ENCODE data around the gene DCC. TPM values are rescaled to one million over a fixed set of nuclear protein-coding genes. Genes with fewer than 3 reads are reported as not detected.
"Not testable (repeated sequence)": the region's sequence is repeated elsewhere in the genome, so short reads cannot be mapped to it uniquely, and the experiment has no call there.

The DCC gene
- total and polyA plus RNA-seq, 3 donors from 2014 or later, result 7.9 to 42.1 (median 24.5) TPM

- no peaks in the 10 kb centered on the region for H3K9me3 ChIP-seq
- TF ChIP-seq POLR2A (IDR thresholded peaks at IDR 0.05), result no peak
- TF ChIP-seq, protein P1, sequence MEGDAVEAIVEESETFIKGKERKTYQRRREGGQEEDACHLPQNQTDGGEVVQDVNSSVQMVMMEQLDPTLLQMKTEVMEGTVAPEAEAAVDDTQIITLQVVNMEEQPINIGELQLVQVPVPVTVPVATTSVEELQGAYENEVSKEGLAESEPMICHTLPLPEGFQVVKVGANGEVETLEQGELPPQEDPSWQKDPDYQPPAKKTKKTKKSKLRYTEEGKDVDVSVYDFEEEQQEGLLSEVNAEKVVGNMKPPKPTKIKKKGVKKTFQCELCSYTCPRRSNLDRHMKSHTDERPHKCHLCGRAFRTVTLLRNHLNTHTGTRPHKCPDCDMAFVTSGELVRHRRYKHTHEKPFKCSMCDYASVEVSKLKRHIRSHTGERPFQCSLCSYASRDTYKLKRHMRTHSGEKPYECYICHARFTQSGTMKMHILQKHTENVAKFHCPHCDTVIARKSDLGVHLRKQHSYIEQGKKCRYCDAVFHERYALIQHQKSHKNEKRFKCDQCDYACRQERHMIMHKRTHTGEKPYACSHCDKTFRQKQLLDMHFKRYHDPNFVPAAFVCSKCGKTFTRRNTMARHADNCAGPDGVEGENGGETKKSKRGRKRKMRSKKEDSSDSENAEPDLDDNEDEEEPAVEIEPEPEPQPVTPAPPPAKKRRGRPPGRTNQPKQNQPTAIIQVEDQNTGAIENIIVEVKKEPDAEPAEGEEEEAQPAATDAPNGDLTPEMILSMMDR (IDR thresholded peaks at IDR 0.05), result no peak
- intact Hi-C loops (cut with DNase I; ENCODE audit: low total_unique reads), result no loop called here
- H3K4me3 ChIP-seq, result no peak overlapping the region
- H3K36me3 ChIP-seq (ENCODE audit: low read depth, missing control alignments), result no peaks in the 10 kb centered on the region
- no peak overlapping the region for H3K27ac ChIP-seq
- 85 to 86% methylated on average over 3 of the region's 3 CpGs for WGBS, 2 donors
- no peaks in the 10 kb centered on the region for H3K4me1 ChIP-seq
- H3K27me3 ChIP-seq, result no peaks in the 10 kb centered on the region
- no peak for DNase-seq
These were observed 12.9 kb downstream of the DCC start for GRCh38 chr18:52352920-52353319.

DNA sequence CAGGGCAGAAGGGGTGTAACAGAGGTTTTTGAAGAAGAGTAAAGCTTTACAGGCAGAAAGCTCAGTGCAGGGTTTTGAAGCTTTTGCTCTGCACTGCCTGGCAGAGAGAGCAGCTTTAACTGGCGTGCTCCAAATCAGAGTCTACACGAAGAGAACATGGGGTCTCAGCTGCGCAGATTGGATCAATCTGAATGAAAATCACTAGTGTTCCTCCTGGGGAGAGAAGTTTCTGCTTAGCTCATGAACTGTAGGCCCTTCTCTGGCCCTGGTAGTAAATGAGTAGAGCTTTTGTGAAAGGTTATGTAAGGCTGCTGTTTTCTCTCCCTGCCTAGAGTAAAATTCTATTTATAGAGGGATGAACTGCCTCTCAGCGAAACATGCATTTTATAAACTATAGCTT lies 13.6 kb downstream of the DCC start:
- no peak for DNase-seq
- Histone ChIP-seq H3K9me3 (no peaks in the 10 kb centered on the region), H3K4me1 (no peaks in the 10 kb centered on the region), H3K27me3 (no peaks in the 10 kb centered on the region), H3K36me3 (ENCODE audit: low read depth, missing control alignments) (no peaks in the 10 kb centered on the region), H3K27ac (no peak overlapping the region), H3K4me3 (no peak overlapping the region)
- WGBS, 2 donors, result 68 to 92% methylated on average over 4 of the region's 4 CpGs
- TF ChIP-seq, protein P1 (IDR thresholded peaks at IDR 0.05), result no peak
- TF ChIP-seq POLR2A (IDR thresholded peaks at IDR 0.05), result no peak
- intact Hi-C loops (cut with DNase I; ENCODE audit: low total_unique reads), result no loop called here

DNA sequence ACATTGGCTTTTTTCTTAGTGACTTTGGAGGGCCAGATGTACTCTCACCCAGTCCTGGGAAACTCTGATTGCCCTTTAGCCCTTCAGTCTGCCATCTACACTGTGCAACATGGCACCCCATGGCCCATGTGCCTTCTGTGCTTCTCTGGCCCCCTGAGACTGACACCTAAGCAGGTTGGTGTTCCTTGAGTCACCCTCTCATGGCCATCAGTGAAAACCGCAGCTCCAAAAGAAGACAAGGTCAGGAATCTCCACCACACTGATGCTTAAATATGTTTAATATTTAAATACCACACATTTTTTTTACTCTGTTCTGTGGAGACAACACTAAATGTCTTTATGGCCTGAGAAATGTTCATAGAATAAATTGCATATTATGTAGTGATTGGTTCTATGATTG lies 23.9 kb downstream of the DCC start:
- DNase-seq, result no peak
- Histone ChIP-seq H3K9me3 (no peaks in the 10 kb centered on the region), H3K27ac (no peak overlapping the region), H3K27me3 (no peaks in the 10 kb centered on the region), H3K4me1 (no peaks in the 10 kb centered on the region), H3K36me3 (ENCODE audit: low read depth, missing control alignments) (no peaks in the 10 kb centered on the region), H3K4me3 (no peak overlapping the region)
- no peak for TF ChIP-seq POLR2A (IDR thresholded peaks at IDR 0.05)
- TF ChIP-seq, protein P1 (IDR thresholded peaks at IDR 0.05), result no peak
- WGBS, 2 donors, result 94 to 95% methylated on average over 1 of the region's 1 CpG
- intact Hi-C loops (cut with DNase I; ENCODE audit: low total_unique reads), result no loop called here

GRCh38 chr18:52366851-52367250 lies 26.9 kb downstream of the DCC start:
- H3K27me3 ChIP-seq; H3K27ac ChIP-seq; H3K36me3 ChIP-seq (ENCODE audit: low read depth, missing control alignments); intact Hi-C loops (cut with DNase I; ENCODE audit: low total_unique reads); DNase-seq; H3K4me1 ChIP-seq; H3K9me3 ChIP-seq: not testable (repeated sequence)
- WGBS, 2 donors, result 89% methylated on average over 25 of the region's 27 CpGs; no CpG with 5 or more reads in 1 of the 2 donors
- H3K4me3 ChIP-seq, result peak overlapping the region; percentile 34 to 44

GRCh38 chr18:52367953-52368742 lies 28.2 kb downstream of the DCC start:
- WGBS, 2 donors, result 66 to 73% methylated on average over 3 of the region's 3 CpGs
- H3K27me3 ChIP-seq, result no peaks in the 10 kb centered on the region
- H3K9me3 ChIP-seq, result no peaks in the 10 kb centered on the region
- intact Hi-C loops (cut with DNase I; ENCODE audit: low total_unique reads), result no loop called here
- no peak for TF ChIP-seq POLR2A (IDR thresholded peaks at IDR 0.05)
- TF ChIP-seq, protein P1 (IDR thresholded peaks at IDR 0.05), result no peak
- no peak overlapping the region for H3K4me3 ChIP-seq
- H3K27ac ChIP-seq, result no peak overlapping the region
- no peaks in the 10 kb centered on the region for H3K4me1 ChIP-seq
- H3K36me3 ChIP-seq (ENCODE audit: low read depth, missing control alignments), result no peaks in the 10 kb centered on the region
- DNase-seq, result no peak

All from testis (tissue), 3 donors.